GM18517 (cell line): ENCODE results near the gene ZNF778.

Source experiments
- ATAC-seq: cut with Tn5 transposase; IDR thresholded peaks from one replicate; pipeline ENCODE4 v1.9.1; 2021; ENCODE audit warnings: mild to moderate bottlenecking, moderate library complexity; ENCODE audit not compliant: unreplicated experiment

Gene ZNF778

GRCh38 chr16:89273741-89274472 is 56.4 kb downstream of the ZNF778 start:
- no peak for ATAC-seq

GRCh38 chr16:89274561-89275283 is 57.2 kb downstream of the ZNF778 start:
- no peak for ATAC-seq

- no peak for ATAC-seq
Measured at GRCh38 chr16:89275284-89275584, 57.7 kb downstream of the ZNF778 start.

- no peak for ATAC-seq
Measured at GRCh38 chr16:89275837-89276720, 58.6 kb downstream of the ZNF778 start.

- no peak for ATAC-seq
Measured at GRCh38 chr16:89277049-89277448, 59.5 kb downstream of the ZNF778 start.

- no peak for ATAC-seq
Measured at GRCh38 chr16:89277641-89278341, 60.3 kb downstream of the ZNF778 start.

- no peak for ATAC-seq
Measured at GRCh38 chr16:89278441-89279240, 61.1 kb downstream of the ZNF778 start.

GRCh38 chr16:89279666-89280481 is 62.4 kb downstream of the ZNF778 start:
- ATAC-seq = no peak

- no peak for ATAC-seq
Measured at GRCh38 chr16:89280546-89281188, 63.2 kb downstream of the ZNF778 start.

GRCh38 chr16:89281189-89281577 is 63.7 kb downstream of the ZNF778 start:
- no peak for ATAC-seq

GRCh38 chr16:89281829-89282228 is 64.3 kb downstream of the ZNF778 start:
- no peak for ATAC-seq

- no peak for ATAC-seq
Measured at GRCh38 chr16:89282523-89282922, 65.0 kb downstream of the ZNF778 start.

GRCh38 chr16:89283449-89283848 is 65.9 kb downstream of the ZNF778 start:
- ATAC-seq = no peak

GRCh38 chr16:89285381-89285780 is 67.9 kb downstream of the ZNF778 start:
- no peak for ATAC-seq

- no peak for ATAC-seq
Measured at GRCh38 chr16:89286096-89286495, 68.6 kb downstream of the ZNF778 start.
